Caco-2 (cell line): ENCODE measurements around the gene NEDD4L. TPM values are rescaled to one million over a fixed set of nuclear protein-coding genes. Genes with fewer than 3 reads are reported as not detected.

ENCODE experiments used
- BruUV-seq: library from RNA; stranded (reverse); fragments of 400-500 nt; replicated peaks from 2 replicates; lab custom pipeline; 2021; lab: Mats Ljungman, UMichigan
- CTCF ChIA-PET: fragments of 300-600 bp; sonication (Branson Sonifier 250); formaldehyde crosslinking; loops from one replicate; lab custom pipeline; 2022; ENCODE audit warnings: antibody characterized with exemption; lab: Charles Lee
- POLR2A ChIA-PET: fragments of 300-600 bp; sonication (Branson Sonifier 250); formaldehyde crosslinking; loops from one replicate; lab custom pipeline; 2022; ENCODE audit warnings: antibody characterized with exemption; lab: Charles Lee
- DNase-seq, 2 experiments: peaks; one replicate each; pipeline versions ENCODE4 v3.0.0 to v3.0.0-alpha.2; 2020 to 2022
- H3K27me3 ChIP-seq: replicated peaks from 2 replicates; pipeline ENCODE4 v1.6.0; 2011; ENCODE audit warnings: low read length; ENCODE audit not compliant: control insufficient read depth, insufficient read depth
- H3K36me3 ChIP-seq: 2 replicates; pipeline ENCODE4 v1.5.1; 2011; ENCODE audit warnings: low read length; ENCODE audit not compliant: control insufficient read depth, insufficient read depth
- H3K4me1 ChIP-seq: fragments of 250-450 bp; sonication (Bioruptor Pico); 2 replicates; pipeline ENCODE4 v1.5.1; 2020; ENCODE audit warnings: mild to moderate bottlenecking
- H3K4me3 ChIP-seq: 2 replicates; pipeline ENCODE4 v1.5.1; 2011; ENCODE audit warnings: low read depth, mild to moderate bottlenecking, control low read depth, low read length
- H3K9me3 ChIP-seq: fragments of 250-450 bp; sonication (Bioruptor Pico); 2 replicates; pipeline ENCODE4 v1.5.1; 2020; ENCODE audit warnings: mild to moderate bottlenecking, moderate library complexity
- H3K27ac Mint-ChIP-seq: one replicate; pipeline ENCODE4 v1.8.0; 2022; ENCODE audit warnings: mixed read lengths; ENCODE audit not compliant: unreplicated experiment
- H3K27me3 Mint-ChIP-seq: one replicate; pipeline ENCODE4 v1.8.0; 2022; ENCODE audit warnings: mixed read lengths; ENCODE audit not compliant: insufficient read depth, unreplicated experiment
- H3K36me3 Mint-ChIP-seq: one replicate; pipeline ENCODE4 v1.8.0; 2022; ENCODE audit warnings: mild to moderate bottlenecking, mixed read lengths; ENCODE audit not compliant: insufficient read depth, unreplicated experiment
- H3K4me1 Mint-ChIP-seq: one replicate; pipeline ENCODE4 v1.8.0; 2022; ENCODE audit warnings: low read depth, mixed read lengths; ENCODE audit not compliant: unreplicated experiment
- H3K4me3 Mint-ChIP-seq: one replicate; pipeline ENCODE4 v1.8.0; 2022; ENCODE audit warnings: mild to moderate bottlenecking, moderate library complexity, mixed read lengths; ENCODE audit not compliant: unreplicated experiment
- H3K9me3 Mint-ChIP-seq: one replicate; pipeline ENCODE4 v1.8.0; 2022; ENCODE audit warnings: mixed read lengths; ENCODE audit not compliant: unreplicated experiment
- intact Hi-C: fragments of 100-400 bp; cut with micrococcal nuclease; formaldehyde crosslinking; loops from one replicate; pipeline ENCODE4 v1.10.0; 2022; ENCODE audit not compliant: unreplicated experiment
- total RNA-seq: library from RNA; stranded (reverse); gene quantifications from 2 replicates; pipeline ENCODE4 v1.2.3, GENCODE V29; 2022
- TF ChIP-seq, protein P1 (sequence below), 2 experiments: fragments of 200-600 bp in 1 of 2; IDR thresholded peaks; 1 replicate in 1 of 2; 2 replicates in 1 of 2; pipeline versions ENCODE4 v1.5.1 to v1.8.0; 2011 to 2022; ENCODE audit warnings: antibody characterized with exemption in 1 of 2, control low read depth in 1 of 2, inconsistent platforms in 1 of 2, low read depth in 1 of 2, low read length in 1 of 2, mild to moderate bottlenecking in 1 of 2, moderate library complexity in 1 of 2; ENCODE audit not compliant: insufficient read depth in 1 of 2, severe bottlenecking in 1 of 2, unreplicated experiment in 1 of 2

Gene NEDD4L
- total RNA-seq, 1 experiment from 2014 or later, result 85.4 TPM

DNA sequence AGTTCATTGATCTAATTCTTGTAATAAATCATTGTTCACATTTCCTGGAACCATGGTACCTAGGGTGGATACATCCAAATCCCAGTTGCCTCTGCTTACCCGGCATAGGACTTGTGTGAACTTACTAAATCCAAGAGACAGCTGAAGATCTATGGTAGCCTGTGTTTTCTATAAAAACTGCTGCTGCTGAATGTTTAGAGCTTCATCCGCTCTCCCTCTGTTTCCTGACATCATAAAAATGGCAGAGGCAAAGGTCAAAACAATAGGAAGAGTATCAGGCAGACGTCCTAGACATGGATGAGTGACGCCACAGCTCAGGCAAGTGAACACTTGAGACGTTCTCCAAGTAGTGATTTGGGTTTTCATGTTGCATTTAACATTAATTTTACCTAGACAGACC lies 326.6 kb downstream of the NEDD4L start:
- no peaks in the 10 kb centered on the region for H3K4me1 Mint-ChIP-seq
- Histone ChIP-seq H3K4me3 (no peak overlapping the region), H3K36me3 (no peaks in the 10 kb centered on the region), H3K27me3 (no peaks in the 10 kb centered on the region), H3K4me1 (no peaks in the 10 kb centered on the region), H3K9me3 (no peaks in the 10 kb centered on the region)
- no peak overlapping the region for H3K27ac Mint-ChIP-seq
- intact Hi-C loops, result no loop called here
- H3K9me3 Mint-ChIP-seq, result no peaks in the 10 kb centered on the region
- CTCF ChIA-PET, result no interaction called here
- POLR2A ChIA-PET, result no interaction called here
- peaks cover 51% of the 10 kb centered on the region for H3K36me3 Mint-ChIP-seq
- no TSS peak for BruUV-seq
- TF ChIP-seq, protein P1, sequence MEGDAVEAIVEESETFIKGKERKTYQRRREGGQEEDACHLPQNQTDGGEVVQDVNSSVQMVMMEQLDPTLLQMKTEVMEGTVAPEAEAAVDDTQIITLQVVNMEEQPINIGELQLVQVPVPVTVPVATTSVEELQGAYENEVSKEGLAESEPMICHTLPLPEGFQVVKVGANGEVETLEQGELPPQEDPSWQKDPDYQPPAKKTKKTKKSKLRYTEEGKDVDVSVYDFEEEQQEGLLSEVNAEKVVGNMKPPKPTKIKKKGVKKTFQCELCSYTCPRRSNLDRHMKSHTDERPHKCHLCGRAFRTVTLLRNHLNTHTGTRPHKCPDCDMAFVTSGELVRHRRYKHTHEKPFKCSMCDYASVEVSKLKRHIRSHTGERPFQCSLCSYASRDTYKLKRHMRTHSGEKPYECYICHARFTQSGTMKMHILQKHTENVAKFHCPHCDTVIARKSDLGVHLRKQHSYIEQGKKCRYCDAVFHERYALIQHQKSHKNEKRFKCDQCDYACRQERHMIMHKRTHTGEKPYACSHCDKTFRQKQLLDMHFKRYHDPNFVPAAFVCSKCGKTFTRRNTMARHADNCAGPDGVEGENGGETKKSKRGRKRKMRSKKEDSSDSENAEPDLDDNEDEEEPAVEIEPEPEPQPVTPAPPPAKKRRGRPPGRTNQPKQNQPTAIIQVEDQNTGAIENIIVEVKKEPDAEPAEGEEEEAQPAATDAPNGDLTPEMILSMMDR (IDR thresholded peaks at IDR 0.05; ENCODE audit: insufficient read depth in 1 of 2, low read depth in 1 of 2, low read length in 1 of 2, severe bottlenecking in 1 of 2, unreplicated experiment in 1 of 2), result no peak
- H3K4me3 Mint-ChIP-seq, result no peak overlapping the region
- H3K27me3 Mint-ChIP-seq, result no peaks in the 10 kb centered on the region
- no peak for DNase-seq

DNA sequence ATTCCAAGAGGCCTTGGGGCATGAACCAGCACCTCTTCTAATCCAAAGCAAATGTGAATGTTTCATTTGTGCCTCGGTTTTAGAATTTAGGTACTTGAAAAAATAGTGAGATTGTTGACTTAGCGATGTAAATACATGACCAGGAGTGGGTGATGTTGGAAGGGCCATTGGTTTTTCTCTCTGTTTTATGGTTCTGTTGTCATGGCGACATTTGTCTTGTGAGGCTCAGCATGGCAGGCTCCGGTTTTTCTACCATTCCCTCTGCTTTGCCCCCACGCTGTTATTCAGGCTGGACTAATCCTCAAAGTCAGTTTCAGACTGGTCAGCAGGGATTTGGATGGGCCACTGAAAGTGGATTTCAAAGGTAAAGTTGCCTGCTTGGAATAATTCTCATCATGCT lies 329.5 kb downstream of the NEDD4L start:
- TF ChIP-seq, protein P1 (IDR thresholded peaks at IDR 0.05; ENCODE audit: insufficient read depth in 1 of 2, low read depth in 1 of 2, low read length in 1 of 2, severe bottlenecking in 1 of 2, unreplicated experiment in 1 of 2), result no peak
- H3K27ac Mint-ChIP-seq, result no peak overlapping the region
- BruUV-seq, result no TSS peak
- DNase-seq, result no peak
- POLR2A ChIA-PET, result no interaction called here
- no peaks in the 10 kb centered on the region for H3K4me1 ChIP-seq
- no peaks in the 10 kb centered on the region for H3K9me3 ChIP-seq
- no peaks in the 10 kb centered on the region for H3K27me3 ChIP-seq
- peaks cover 76% of the 10 kb centered on the region for H3K36me3 Mint-ChIP-seq
- no peaks in the 10 kb centered on the region for H3K36me3 ChIP-seq
- no peak overlapping the region for H3K4me3 ChIP-seq
- intact Hi-C loops, result no loop called here
- H3K27me3 Mint-ChIP-seq, result no peaks in the 10 kb centered on the region
- CTCF ChIA-PET, result no interaction called here
- no peaks in the 10 kb centered on the region for H3K9me3 Mint-ChIP-seq
- no peaks in the 10 kb centered on the region for H3K4me1 Mint-ChIP-seq
- H3K4me3 Mint-ChIP-seq, result no peak overlapping the region

DNA sequence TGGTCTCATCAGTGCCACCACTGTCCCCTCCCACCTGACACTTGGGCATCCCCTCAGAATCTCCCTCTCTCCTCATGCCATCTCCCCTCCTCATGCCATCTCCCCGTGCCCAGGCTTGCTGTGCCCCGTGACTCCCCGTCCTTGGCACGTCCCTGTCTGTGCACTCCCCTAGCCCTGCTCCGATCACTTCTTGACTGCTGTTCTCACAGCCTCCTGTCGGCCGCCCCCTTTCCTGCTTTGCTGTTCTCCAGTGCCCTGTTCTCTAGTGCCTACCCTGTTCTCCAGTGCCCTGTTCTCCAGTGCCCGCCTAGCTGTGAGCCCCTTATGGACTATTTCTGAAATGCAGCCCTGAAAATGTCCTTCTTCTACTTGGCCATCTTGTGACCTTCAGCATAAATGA lies 331.0 kb downstream of the NEDD4L start:
- TF ChIP-seq, protein P1 (IDR thresholded peaks at IDR 0.05; ENCODE audit: insufficient read depth in 1 of 2, low read depth in 1 of 2, low read length in 1 of 2, severe bottlenecking in 1 of 2, unreplicated experiment in 1 of 2), result no peak
- Histone ChIP-seq H3K9me3 (no peaks in the 10 kb centered on the region), H3K27me3 (no peaks in the 10 kb centered on the region), H3K4me3 (no peak overlapping the region), H3K36me3 (no peaks in the 10 kb centered on the region), H3K4me1 (no peaks in the 10 kb centered on the region)
- CTCF ChIA-PET, result no interaction called here
- Mint-ChIP-seq H3K27me3 (no peaks in the 10 kb centered on the region), H3K4me1 (no peaks in the 10 kb centered on the region), H3K9me3 (no peaks in the 10 kb centered on the region), H3K4me3 (no peak overlapping the region), H3K36me3 (peaks cover 68% of the 10 kb centered on the region), H3K27ac (no peak overlapping the region)
- POLR2A ChIA-PET, result no interaction called here
- DNase-seq, result no peak
- intact Hi-C loops, result no loop called here
- BruUV-seq, result no TSS peak
